OCI-LY7 (cell line): ENCODE results near the gene SECISBP2. TPM values are rescaled to one million over a fixed set of nuclear protein-coding genes. Genes with fewer than 3 reads are reported as not detected.

ENCODE experiments used
- BruUV-seq: library from RNA; stranded (reverse); fragments of 400-500 nt; replicated peaks from 2 replicates; lab custom pipeline; 2021; lab: Mats Ljungman, UMichigan
- CTCF ChIA-PET: fragments of 300-600 bp; sonication (Branson Sonifier 250); formaldehyde crosslinking; loops from one replicate; lab custom pipeline; 2022; ENCODE audit warnings: antibody characterized with exemption; ENCODE audit not compliant: unreplicated experiment; lab: Charles Lee
- POLR2A ChIA-PET: fragments of 300-600 bp; sonication (Branson Sonifier 250); formaldehyde crosslinking; loops from one replicate; lab custom pipeline; 2022; ENCODE audit warnings: antibody characterized with exemption; lab: Charles Lee
- DNase-seq: peaks from one replicate; pipeline ENCODE4 v3.0.0-alpha.2; 2015; ENCODE audit warnings: low spot score
- H2AFZ ChIP-seq: fragments of 200-600 bp; sonication (generic), shearing (Covaris generic); 2 replicates; pipeline ENCODE4 v1.6.1; 2014; ENCODE audit warnings: mild to moderate bottlenecking, antibody characterized with exemption, low read length, moderate library complexity
- H3K27ac ChIP-seq: fragments of 200-600 bp; sonication (generic); 2 replicates; pipeline ENCODE4 v1.5.1; 2014; ENCODE audit warnings: mixed run types, low read depth, mild to moderate bottlenecking, moderate library complexity, low read length, inconsistent platforms; ENCODE audit not compliant: poor library complexity, severe bottlenecking
- H3K36me3 ChIP-seq: fragments of 200-600 bp; sonication (generic); 2 replicates; pipeline ENCODE4 v1.6.1; 2014; ENCODE audit warnings: mild to moderate bottlenecking, antibody characterized with exemption, low read length, moderate library complexity, mixed read lengths; ENCODE audit not compliant: insufficient read depth
- H3K4me1 ChIP-seq: fragments of 200-600 bp; sonication (generic); 2 replicates; pipeline ENCODE4 v1.5.1; 2014; ENCODE audit warnings: mild to moderate bottlenecking, low read length; ENCODE audit not compliant: insufficient read depth, poor library complexity, severe bottlenecking
- H3K4me2 ChIP-seq: fragments of 200-600 bp; sonication (generic); 2 replicates; pipeline ENCODE4 v1.6.1; 2014; ENCODE audit warnings: mild to moderate bottlenecking, low read length
- H3K4me3 ChIP-seq: fragments of 200-600 bp; sonication (generic); 2 replicates; pipeline ENCODE4 v1.5.1; 2014; ENCODE audit warnings: mild to moderate bottlenecking, low read depth, low read length; ENCODE audit not compliant: poor library complexity, severe bottlenecking
- H3K79me2 ChIP-seq: fragments of 200-600 bp; sonication (generic); 2 replicates; pipeline ENCODE4 v1.6.1; 2016; ENCODE audit warnings: low read depth, mild to moderate bottlenecking, low read length, moderate library complexity, mixed read lengths; ENCODE audit not compliant: insufficient read depth
- H3K9me2 ChIP-seq: fragments of 200-600 bp; sonication (generic); 2 replicates; pipeline ENCODE4 v1.6.1; 2016; ENCODE audit warnings: mild to moderate bottlenecking, low read length, mixed read lengths; ENCODE audit not compliant: insufficient read depth
- H3K9me3 ChIP-seq: fragments of 200-600 bp; sonication (generic); 2 replicates; pipeline ENCODE4 v1.6.1; 2014; ENCODE audit warnings: mild to moderate bottlenecking, mixed run types, low read length, mixed read lengths
- H4K20me1 ChIP-seq: fragments of 200-600 bp; sonication (generic); 2 replicates; pipeline ENCODE4 v1.6.1; 2014; ENCODE audit warnings: mild to moderate bottlenecking, antibody characterized with exemption, low read length, moderate library complexity, mixed read lengths; ENCODE audit not compliant: insufficient read depth
- CTCF ChIP-seq: fragments of 200-600 bp; sonication (generic); conservative IDR thresholded peaks from 2 replicates; pipeline ENCODE4 v1.5.1; 2014; ENCODE audit warnings: mild to moderate bottlenecking, antibody characterized with exemption, low read length, moderate library complexity, mixed read lengths
- EZH2phosphoT487 ChIP-seq: fragments of 200-600 bp; sonication (generic); IDR thresholded peaks from 2 replicates; pipeline ENCODE4 v1.6.1; 2018; ENCODE audit warnings: low read depth, borderline replicate concordance, mild to moderate bottlenecking, mixed run types, antibody characterized with exemption, low read length, moderate library complexity, mixed read lengths
- intact Hi-C: fragments of 100-400 bp; cut with micrococcal nuclease; formaldehyde crosslinking; loops from one replicate; pipeline ENCODE4 v1.10.0; 2022; ENCODE audit not compliant: unreplicated experiment
- total RNA-seq, 2 experiments: library from RNA; depleted of rRNA in 1 of 2; stranded (reverse); fragments of >200 nt in 1 of 2; shearing (Covaris generic) in 1 of 2; gene quantifications; 2 replicates each; pipeline ENCODE4 v1.2.3, GENCODE V29; 2014 to 2022

Gene SECISBP2
- total RNA-seq, 2 experiments from 2014 or later, result 77.6 to 85.5 TPM

DNA sequence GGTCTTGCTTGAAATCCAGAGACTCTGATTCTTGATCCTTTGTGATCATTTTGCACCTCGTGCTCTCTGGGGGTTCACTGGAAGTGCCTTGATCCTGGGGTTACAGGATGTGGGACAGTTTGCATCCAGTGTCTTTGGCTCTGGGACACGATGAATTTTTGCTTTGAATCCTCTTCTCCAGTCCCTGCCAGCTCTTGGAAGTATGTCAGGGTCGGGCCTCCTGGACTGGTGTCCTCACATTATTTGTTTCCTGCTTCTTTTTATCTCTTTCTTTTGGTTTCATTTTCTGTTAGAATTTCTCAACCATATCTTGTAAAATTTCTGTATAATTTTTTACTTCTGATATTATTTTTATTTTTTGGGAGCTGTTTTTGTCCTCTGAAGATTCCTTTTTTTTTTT is 34.2 kb downstream of the SECISBP2 start:
- Histone ChIP-seq H3K36me3 (peaks cover 100% of the 10 kb centered on the region), H3K79me2 (no peaks in the 10 kb centered on the region), H3K27ac (no peak overlapping the region), H3K9me3 (no peaks in the 10 kb centered on the region), H4K20me1 (no peaks in the 10 kb centered on the region), H3K4me2 (no peak overlapping the region), H3K4me3 (no peak overlapping the region), H2AFZ (no peak overlapping the region), H3K9me2 (no peaks in the 10 kb centered on the region), H3K4me1 (no peaks in the 10 kb centered on the region)
- TF ChIP-seq CTCF, result no peak
- no peak for TF ChIP-seq EZH2phosphoT487
- ChIA-PET CTCF (no interaction called here), POLR2A (interaction anchor here (1.3 kb wide), 1 partner anchor 27 kb away, joined by 4 read pairs; no protein-coding TSS in a partner anchor)
- BruUV-seq, result no TSS peak
- intact Hi-C loops, result no loop called here
- no peak for DNase-seq

GRCh38 chr9:89352874-89353649 is 34.8 kb downstream of the SECISBP2 start:
- ChIA-PET POLR2A (no interaction called here), CTCF (no interaction called here)
- BruUV-seq, result no TSS peak

More at GRCh38 chr9:89352874-89353649, 34.8 kb downstream of the SECISBP2 start:
- H3K4me1 ChIP-seq, result no peaks in the 10 kb centered on the region
- H3K4me2 ChIP-seq, result no peak overlapping the region
- DNase-seq, result no peak
- H3K36me3 ChIP-seq, result peaks cover 100% of the 10 kb centered on the region
- intact Hi-C loops, result no loop called here
- H3K9me2 ChIP-seq, result no peaks in the 10 kb centered on the region
- no peak overlapping the region for H2AFZ ChIP-seq
- no peaks in the 10 kb centered on the region for H4K20me1 ChIP-seq
- no peaks in the 10 kb centered on the region for H3K79me2 ChIP-seq
- no peaks in the 10 kb centered on the region for H3K9me3 ChIP-seq
- H3K4me3 ChIP-seq, result no peak overlapping the region
- H3K27ac ChIP-seq, result no peak overlapping the region
- no peak for TF ChIP-seq EZH2phosphoT487
- TF ChIP-seq CTCF, result no peak
